Mesenchymal stem cell (in vitro differentiated cells and primary cell): ENCODE data around the gene C18orf32.

Source experiments
- DNase-seq: peaks from one replicate; pipeline ENCODE4 v3.0.0-alpha.2; 2013
- H2AFZ ChIP-seq: one replicate; pipeline ENCODE4 v1.6.1; 2013; ENCODE audit warnings: low read depth, mild to moderate bottlenecking, control low read depth, inconsistent platforms, low read length, moderate library complexity
- H2AK5ac ChIP-seq: 2 replicates; pipeline ENCODE4 v1.6.1; 2013; ENCODE audit warnings: low read length, moderate library complexity, mild to moderate bottlenecking, inconsistent platforms; ENCODE audit not compliant: severe bottlenecking
- H2BK120ac ChIP-seq: one replicate; pipeline ENCODE4 v1.6.1; 2013; ENCODE audit warnings: low read depth, mild to moderate bottlenecking, inconsistent platforms, low read length, moderate library complexity
- H2BK12ac ChIP-seq, 2 experiments: one replicate each; pipeline ENCODE4 v1.6.1; 2013; ENCODE audit warnings: inconsistent platforms in 2 of 2, low read length in 2 of 2, mild to moderate bottlenecking in 2 of 2, moderate library complexity in 2 of 2, control low read depth in 1 of 2
- H2BK15ac ChIP-seq: one replicate; pipeline ENCODE4 v1.6.1; 2013; ENCODE audit warnings: mild to moderate bottlenecking, low read depth, inconsistent platforms; ENCODE audit not compliant: poor library complexity, severe bottlenecking
- H2BK5ac ChIP-seq: 2 replicates; pipeline ENCODE4 v1.6.1; 2013; ENCODE audit warnings: low read depth, mild to moderate bottlenecking, low read length, control low read depth, inconsistent platforms; ENCODE audit not compliant: poor library complexity, severe bottlenecking
- H3K14ac ChIP-seq, 2 experiments: one replicate each; pipeline ENCODE4 v1.6.1; 2013; ENCODE audit warnings: inconsistent platforms in 2 of 2, low read length in 2 of 2, control low read depth in 1 of 2, mild to moderate bottlenecking in 1 of 2, moderate library complexity in 1 of 2
- H3K18ac ChIP-seq, 2 experiments: one replicate each; pipeline ENCODE4 v1.6.1; 2013; ENCODE audit warnings: inconsistent platforms in 2 of 2, low read length in 2 of 2, control low read depth in 1 of 2, low read depth in 1 of 2, mild to moderate bottlenecking in 1 of 2
- H3K23ac ChIP-seq, 2 experiments: one replicate each; pipeline ENCODE4 v1.6.1; 2013; ENCODE audit warnings: inconsistent platforms in 2 of 2, low read length in 2 of 2, mild to moderate bottlenecking in 2 of 2, moderate library complexity in 2 of 2, control low read depth in 1 of 2
- H3K27ac ChIP-seq: 2 replicates; pipeline ENCODE4 v1.5.1; 2013; ENCODE audit warnings: mild to moderate bottlenecking, moderate library complexity, low read length, control low read depth, inconsistent platforms; ENCODE audit not compliant: poor library complexity, severe bottlenecking
- H3K27me3 ChIP-seq, 2 experiments: 2 replicates each; pipeline versions ENCODE4 v1.6.1 to v1.7.0; 2013; ENCODE audit warnings: low read length in 2 of 2, mild to moderate bottlenecking in 2 of 2, moderate library complexity in 2 of 2, control low read depth in 1 of 2, inconsistent platforms in 1 of 2; ENCODE audit not compliant: control insufficient read depth in 1 of 2, insufficient read depth in 1 of 2
- H3K36me3 ChIP-seq, 2 experiments: 2 replicates each; pipeline versions ENCODE4 v1.6.1 to v1.7.0; 2013; ENCODE audit warnings: low read length in 2 of 2, control low read depth in 1 of 2, inconsistent platforms in 1 of 2, low read depth in 1 of 2, mild to moderate bottlenecking in 1 of 2; ENCODE audit not compliant: insufficient read depth in 2 of 2, control insufficient read depth in 1 of 2
- H3K4ac ChIP-seq, 2 experiments: one replicate each; pipeline ENCODE4 v1.6.1; 2013; ENCODE audit warnings: inconsistent platforms in 2 of 2, low read length in 2 of 2, mild to moderate bottlenecking in 2 of 2, moderate library complexity in 2 of 2, control low read depth in 1 of 2, low read depth in 1 of 2
- H3K4me1 ChIP-seq: 2 replicates; pipeline ENCODE4 v1.6.1; 2013; ENCODE audit warnings: low read depth, low read length, control low read depth; ENCODE audit not compliant: control insufficient read depth, insufficient read depth
- H3K4me2 ChIP-seq: 2 replicates; pipeline ENCODE4 v1.6.1; 2013; ENCODE audit warnings: low read length, mild to moderate bottlenecking, inconsistent platforms; ENCODE audit not compliant: poor library complexity, severe bottlenecking
- H3K4me3 ChIP-seq, 2 experiments: 2 replicates each; pipeline versions ENCODE4 v1.5.1 to v1.7.0; 2013; ENCODE audit warnings: low read length in 2 of 2, mild to moderate bottlenecking in 2 of 2, control low read depth in 1 of 2, low read depth in 1 of 2; ENCODE audit not compliant: insufficient read depth in 1 of 2
- H3K79me1 ChIP-seq: replicated peaks from 2 replicates; pipeline ENCODE4 v1.6.1; 2013; ENCODE audit warnings: mild to moderate bottlenecking, control low read depth, low read length, inconsistent platforms; ENCODE audit not compliant: poor library complexity, severe bottlenecking
- H3K9ac ChIP-seq: 2 replicates; pipeline ENCODE4 v1.7.0; 2013; ENCODE audit warnings: mild to moderate bottlenecking, low read length, moderate library complexity
- H3K9me3 ChIP-seq: 2 replicates; pipeline ENCODE4 v1.7.0; 2013; ENCODE audit warnings: mild to moderate bottlenecking, low read length; ENCODE audit not compliant: control insufficient read depth
- H4K8ac ChIP-seq: one replicate; pipeline ENCODE4 v1.6.1; 2013; ENCODE audit warnings: inconsistent platforms, mild to moderate bottlenecking, low read length, moderate library complexity
- H4K91ac ChIP-seq: one replicate; pipeline ENCODE4 v1.6.1; 2013; ENCODE audit warnings: mild to moderate bottlenecking, low read length, inconsistent platforms
- WGBS: methylation state at CpG from one replicate; pipeline ENCODE4 v1.1.7; 2013; ENCODE audit warnings: mixed read lengths; 5-methylcytosine and 5-hydroxymethylcytosine counted together

C18orf32 gene

DNA sequence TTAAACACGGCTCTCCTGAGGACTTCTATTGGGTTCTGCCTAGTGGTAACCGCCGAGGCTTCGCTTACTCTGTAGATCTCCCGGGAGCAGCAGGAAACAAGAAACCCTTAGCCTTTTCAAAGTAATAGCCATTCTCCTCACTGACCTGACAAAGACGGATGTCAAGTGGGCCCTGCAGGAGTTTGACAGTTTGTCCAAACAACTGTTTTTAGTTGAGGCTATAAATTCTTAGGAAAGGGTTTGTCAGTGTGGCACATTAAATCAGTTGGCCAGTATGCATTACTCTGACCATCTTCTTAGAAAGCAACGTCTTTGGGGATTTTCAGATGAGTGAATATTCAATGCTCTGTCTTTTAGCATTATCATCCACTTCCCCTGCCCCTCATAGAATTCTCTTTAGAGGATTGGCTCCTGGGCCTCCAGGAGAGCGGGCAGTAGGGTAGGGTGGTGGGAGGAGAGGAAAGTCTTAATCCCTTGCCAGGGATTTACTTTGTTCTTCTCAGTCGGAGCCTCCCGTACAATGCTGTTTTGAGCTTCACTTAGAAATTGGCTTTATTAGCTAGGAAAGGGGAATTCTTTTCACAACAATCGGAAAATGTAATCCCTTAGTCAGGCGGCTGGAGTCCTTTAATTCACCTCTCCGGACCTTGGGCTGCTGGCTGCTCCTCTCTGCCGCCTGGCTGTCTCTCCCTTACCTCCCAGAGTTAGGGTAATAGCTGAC is 13.3 kb upstream of the C18orf32 start:
- Histone ChIP-seq H3K23ac (no peak overlapping the region), H2AK5ac (no peak overlapping the region), H2BK120ac (no peak overlapping the region), H2BK5ac (no peak overlapping the region), H2BK15ac (no peak overlapping the region), H3K79me1 (no peaks in the 10 kb centered on the region), H3K4me2 (no peak overlapping the region), H2AFZ (no peak overlapping the region), H3K4ac (no peak overlapping the region), H3K4me3 (no peak overlapping the region), H3K27ac (no peak overlapping the region), H3K18ac (no peak overlapping the region), H3K9me3 (no peaks in the 10 kb centered on the region), H3K27me3 (peaks cover 0 to 7% of the 10 kb centered on the region in 2 experiments), H3K14ac (no peak overlapping the region), H2BK12ac (no peak overlapping the region), H3K36me3 (no peaks in the 10 kb centered on the region), H3K9ac (no peak overlapping the region), H4K8ac (no peak overlapping the region), H3K4me1 (peaks cover 1% of the 10 kb centered on the region), H4K91ac (no peak overlapping the region)
- WGBS = 49% methylated on average over 13 of the region's 14 CpGs
- no peak for DNase-seq

DNA sequence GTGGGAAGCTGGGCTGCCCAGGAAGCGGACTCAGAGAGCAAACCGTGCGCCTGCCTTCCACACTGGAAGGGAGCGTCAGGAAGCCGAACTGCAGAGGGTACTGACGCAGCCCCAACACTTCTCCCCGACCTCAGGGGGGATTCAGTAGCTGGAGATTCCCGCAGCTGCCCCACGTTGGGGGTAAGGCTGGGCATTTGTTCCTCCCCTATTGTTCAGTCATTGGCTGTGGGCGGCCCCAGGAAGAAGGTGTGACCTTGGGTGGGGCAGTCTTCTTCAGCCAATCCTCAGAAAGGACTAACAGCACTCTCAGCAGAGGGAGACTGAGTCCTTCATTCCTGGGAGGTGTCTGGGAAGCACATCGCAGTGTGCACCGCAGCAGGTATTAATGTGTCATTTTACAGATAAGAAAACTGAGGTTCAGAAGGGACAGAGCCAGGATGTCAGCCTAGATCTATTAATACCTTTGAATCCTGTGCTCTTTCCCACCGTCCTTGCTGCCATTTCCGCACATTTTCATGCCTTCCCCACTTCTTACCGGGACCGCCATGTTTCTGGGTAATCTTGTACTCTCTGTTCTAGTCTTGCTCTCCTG is 12.1 kb upstream of the C18orf32 start:
- Histone ChIP-seq H3K23ac (no peak overlapping the region), H3K18ac (no peak overlapping the region), H3K27ac (no peak overlapping the region), H2BK5ac (no peak overlapping the region), H2BK15ac (no peak overlapping the region), H3K79me1 (no peaks in the 10 kb centered on the region), H3K4me1 (peaks cover 1% of the 10 kb centered on the region), H3K4me3 (no peak overlapping the region), H4K91ac (no peak overlapping the region), H4K8ac (peak overlapping the region; percentile 14), H3K4ac (no peak overlapping the region), H2AFZ (no peak overlapping the region), H2AK5ac (no peak overlapping the region), H3K4me2 (no peak overlapping the region), H2BK12ac (no peak overlapping the region), H3K14ac (no peak overlapping the region), H2BK120ac (no peak overlapping the region), H3K9me3 (no peaks in the 10 kb centered on the region), H3K36me3 (no peaks in the 10 kb centered on the region), H3K9ac (no peak overlapping the region), H3K27me3 (peaks cover 0 to 7% of the 10 kb centered on the region in 2 experiments)
- DNase-seq = no peak
- WGBS = 91% methylated on average over 16 of the region's 16 CpGs

DNA sequence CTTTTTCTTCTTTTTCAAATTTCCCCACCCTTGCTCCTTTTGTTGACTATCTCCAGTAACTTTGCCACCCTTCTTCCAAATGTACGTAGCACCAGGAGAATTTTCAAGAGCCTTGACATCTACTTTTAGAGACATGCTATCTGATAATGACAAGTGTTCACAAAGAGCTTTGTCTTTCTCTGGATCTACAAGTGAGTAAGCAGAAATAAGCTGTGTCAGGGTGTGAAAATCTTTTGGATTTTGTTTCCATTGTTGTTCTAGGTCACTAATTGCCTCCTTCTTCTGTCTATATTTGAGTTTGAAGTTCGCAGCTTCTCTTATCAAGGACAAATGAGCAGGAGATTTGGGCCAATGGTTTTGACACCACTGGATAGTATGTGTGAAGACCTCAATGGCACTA is 8.4 kb upstream of the C18orf32 start:
- no peak overlapping the region for H3K4ac ChIP-seq
- H2BK15ac ChIP-seq = no peak overlapping the region
- no peak overlapping the region for H3K27ac ChIP-seq
- H3K4me3 ChIP-seq = no peak overlapping the region
- H3K18ac ChIP-seq = no peak overlapping the region
- no peak overlapping the region for H3K23ac ChIP-seq
- WGBS = 79% methylated on average over 2 of the region's 2 CpGs
- no peak overlapping the region for H4K91ac ChIP-seq
- no peak overlapping the region for H2AK5ac ChIP-seq
- H4K8ac ChIP-seq = no peak overlapping the region
- H3K79me1 ChIP-seq = no peaks in the 10 kb centered on the region
- H3K4me2 ChIP-seq = no peak overlapping the region
- no peak overlapping the region for H2AFZ ChIP-seq
- H3K9ac ChIP-seq = peak overlapping the region; percentile 21
- no peak overlapping the region for H2BK12ac ChIP-seq
- H3K9me3 ChIP-seq = no peaks in the 10 kb centered on the region
- DNase-seq = no peak
- H3K14ac ChIP-seq = no peak overlapping the region
- no peak overlapping the region for H2BK120ac ChIP-seq
- peaks cover 0 to 2% of the 10 kb centered on the region in 2 experiments for H3K27me3 ChIP-seq
- H3K4me1 ChIP-seq = peaks cover 1% of the 10 kb centered on the region
- no peak overlapping the region for H2BK5ac ChIP-seq
- H3K36me3 ChIP-seq = peaks cover 0 to 12% of the 10 kb centered on the region in 2 experiments

DNA sequence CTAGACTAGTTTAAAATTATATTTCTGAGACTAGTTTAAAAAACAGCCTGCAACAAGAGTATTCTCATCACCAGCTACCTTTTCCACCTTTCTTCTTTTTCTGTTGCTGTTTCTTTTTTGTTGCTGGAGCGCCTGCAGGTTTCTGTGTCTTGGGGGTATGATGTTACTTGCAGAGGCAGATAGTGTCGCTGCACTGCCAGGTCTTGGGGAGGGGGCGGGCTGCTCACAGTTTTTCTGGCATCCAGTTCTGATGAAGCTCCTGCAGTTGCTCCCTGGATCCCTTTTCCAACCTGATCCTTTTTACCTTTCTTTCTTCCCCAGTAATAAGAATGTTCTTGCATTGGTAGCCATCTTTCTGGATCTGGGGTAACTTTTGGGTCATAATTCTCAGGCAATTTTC is 8.0 kb upstream of the C18orf32 start:
- H3K9ac ChIP-seq = peak overlapping the region; percentile 21
- no peak overlapping the region for H3K4me3 ChIP-seq
- H3K23ac ChIP-seq = no peak overlapping the region
- no peak overlapping the region for H2BK5ac ChIP-seq
- WGBS = 61% methylated on average over 2 of the region's 3 CpGs
- no peak overlapping the region for H2AFZ ChIP-seq
- H3K18ac ChIP-seq = no peak overlapping the region
- H3K79me1 ChIP-seq = no peaks in the 10 kb centered on the region
- no peak overlapping the region for H3K4ac ChIP-seq
- H3K14ac ChIP-seq = no peak overlapping the region
- H4K91ac ChIP-seq = no peak overlapping the region
- DNase-seq = no peak
- H2BK120ac ChIP-seq = no peak overlapping the region
- no peak overlapping the region for H4K8ac ChIP-seq
- H3K36me3 ChIP-seq = peaks cover 0 to 16% of the 10 kb centered on the region in 2 experiments
- H2AK5ac ChIP-seq = no peak overlapping the region
- H3K4me2 ChIP-seq = no peak overlapping the region
- peaks cover 1% of the 10 kb centered on the region for H3K4me1 ChIP-seq
- no peak overlapping the region for H2BK12ac ChIP-seq
- H3K27ac ChIP-seq = no peak overlapping the region
- no peaks in the 10 kb centered on the region for H3K9me3 ChIP-seq
- no peak overlapping the region for H2BK15ac ChIP-seq
- no peaks in the 10 kb centered on the region for H3K27me3 ChIP-seq
